GM12878 (cell line): Measurements from ENCODE around the gene DNAH8. TPM values are rescaled to one million over a fixed set of nuclear protein-coding genes. Genes with fewer than 3 reads are reported as not detected.

Source experiments
- ATAC-seq: fragments of 200-7000 bp; cut with Tn5 transposase; 3 replicates; pipeline ENCODE4 v1.9.1; 2020; ENCODE audit warnings: mild to moderate bottlenecking, moderate library complexity
- BruUV-seq: library from RNA; stranded (reverse); fragments of 400-500 nt; replicated peaks from 2 replicates; lab custom pipeline; 2021; lab: Mats Ljungman, UMichigan
- CTCF ChIA-PET: fragments of 300-600 bp; sonication (Branson Sonifier 250); formaldehyde crosslinking; extraction: SDS; loops from one replicate; lab custom pipeline; 2021; ENCODE audit warnings: inconsistent platforms; lab: Yijun Ruan, JAX
- POLR2A ChIA-PET: fragments of 350-600 bp; formaldehyde crosslinking; extraction: SDS; loops from one replicate; lab custom pipeline; 2021; ENCODE audit warnings: inconsistent platforms; lab: Charles Lee
- RAD21 ChIA-PET: fragments of 300-600 bp; sonication (Branson Sonifier 250); formaldehyde crosslinking; loops from one replicate; lab custom pipeline; 2023; ENCODE audit warnings: antibody characterized with exemption; ENCODE audit not compliant: unreplicated experiment; lab: Charles Lee
- SMC1A ChIA-PET: fragments of 300-600 bp; sonication (Branson Sonifier 250); formaldehyde crosslinking; loops from one replicate; lab custom pipeline; 2023; ENCODE audit not compliant: unreplicated experiment, uncharacterized antibody; lab: Charles Lee
- DNase-seq: peaks from one replicate; pipeline ENCODE4 v3.0.0-alpha.2; 2011; ENCODE audit warnings: low read depth, low spot score
- FAIRE-seq: peaks from 3 replicates; lab custom pipeline; 2011; peaks lifted over from hg19 to GRCh38; lab: Jason Lieb, UNC
- H2AFZ ChIP-seq: 2 replicates; pipeline ENCODE4 v1.6.0; 2011; ENCODE audit warnings: low read depth, low read length, control low read depth; ENCODE audit not compliant: control insufficient read depth
- H3K27ac ChIP-seq: 2 replicates; pipeline ENCODE4 v1.5.1; 2011; ENCODE audit warnings: control low read depth; ENCODE audit not compliant: control insufficient read depth, insufficient read depth
- H3K27me3 ChIP-seq, 2 experiments: replicated peaks in 1 of 2; 2 replicates each; pipeline versions ENCODE4 v1.6.0 to v1.6.1; 2011; ENCODE audit warnings: low read length in 1 of 2; ENCODE audit not compliant: control insufficient read depth in 2 of 2, insufficient read depth in 2 of 2
- H3K36me3 ChIP-seq, 2 experiments: 2 replicates each; pipeline ENCODE4 v1.5.1; 2011; ENCODE audit warnings: low read length in 1 of 2; ENCODE audit not compliant: control insufficient read depth in 2 of 2, insufficient read depth in 2 of 2
- H3K4me1 ChIP-seq: 2 replicates; pipeline ENCODE4 v1.6.1; 2011; ENCODE audit warnings: mild to moderate bottlenecking, low read length, moderate library complexity, mixed read lengths; ENCODE audit not compliant: control insufficient read depth, insufficient read depth
- H3K4me2 ChIP-seq: 2 replicates; pipeline ENCODE4 v1.6.0; 2011; ENCODE audit warnings: control low read depth; ENCODE audit not compliant: control insufficient read depth, insufficient read depth
- H3K4me3 ChIP-seq: fragments of 200-600 bp; sonication (generic); 2 replicates; pipeline ENCODE4 v1.5.1; 2016
- H3K79me2 ChIP-seq: 2 replicates; pipeline ENCODE4 v1.6.0; 2011; ENCODE audit warnings: low read length; ENCODE audit not compliant: control insufficient read depth, insufficient read depth
- H3K9ac ChIP-seq: 2 replicates; pipeline ENCODE4 v1.8.0; 2011; ENCODE audit warnings: low read length, control low read depth, mixed read lengths; ENCODE audit not compliant: control insufficient read depth, insufficient read depth
- H3K9me3 ChIP-seq: replicated peaks from 3 replicates; pipeline ENCODE4 v1.5.1; 2011; ENCODE audit warnings: mild to moderate bottlenecking, low read length; ENCODE audit not compliant: control insufficient read depth, insufficient read depth
- H4K20me1 ChIP-seq: 2 replicates; pipeline ENCODE4 v1.6.0; 2011; ENCODE audit not compliant: control insufficient read depth, insufficient read depth
- CHD2 ChIP-seq: IDR thresholded peaks from 2 replicates; pipeline ENCODE4 v1.6.1; 2011; ENCODE audit warnings: low read depth, low read length, improper control_type of control experiment, borderline replicate concordance
- CHD4 ChIP-seq: fragments of 200-600 bp; sonication (generic); IDR thresholded peaks from 2 replicates; pipeline ENCODE4 v1.6.1; 2016; ENCODE audit warnings: mild to moderate bottlenecking
- EGR1 ChIP-seq, 2 experiments: IDR thresholded peaks; 1 replicate in 1 of 2; 2 replicates in 1 of 2; pipeline ENCODE4 v1.6.1; 2011 to 2012; ENCODE audit warnings: low read depth in 2 of 2, low read length in 2 of 2, borderline replicate concordance in 1 of 2, mild to moderate bottlenecking in 1 of 2, moderate library complexity in 1 of 2
- GABPA ChIP-seq: IDR thresholded peaks from 2 replicates; pipeline ENCODE4 v1.6.1; 2014; ENCODE audit warnings: antibody characterized with exemption, low read depth, mild to moderate bottlenecking, inconsistent platforms
- HDGF ChIP-seq: fragments of 450-650 bp; IDR thresholded peaks from 2 replicates; pipeline ENCODE4 v1.6.1; 2016; ENCODE audit warnings: antibody characterized with exemption
- IKZF1 ChIP-seq: fragments of 450-650 bp; conservative IDR thresholded peaks from 2 replicates; pipeline ENCODE4 v1.6.1; 2017; ENCODE audit warnings: antibody characterized with exemption, mild to moderate bottlenecking
- MTA2 ChIP-seq: fragments of 450-650 bp; IDR thresholded peaks from 2 replicates; pipeline ENCODE4 v1.6.1; 2016; ENCODE audit warnings: low read depth, mild to moderate bottlenecking, moderate library complexity
- RAD21 ChIP-seq: IDR thresholded peaks from 2 replicates; pipeline ENCODE4 v1.6.1; 2011; ENCODE audit warnings: mild to moderate bottlenecking, low read depth, low read length, moderate library complexity; ENCODE audit not compliant: insufficient read depth
- RAD51 ChIP-seq: fragments of 450-650 bp; IDR thresholded peaks from 2 replicates; pipeline ENCODE4 v1.6.1; 2016; ENCODE audit warnings: moderate library complexity, mild to moderate bottlenecking, inconsistent platforms
- SUPT20H ChIP-seq: IDR thresholded peaks from 2 replicates; pipeline ENCODE4 v1.6.1; 2011; ENCODE audit warnings: low read depth, mild to moderate bottlenecking, low read length, moderate library complexity, borderline replicate concordance; ENCODE audit not compliant: control insufficient read depth
- TCF3 ChIP-seq: IDR thresholded peaks from 2 replicates; pipeline ENCODE4 v1.6.1; 2012; ENCODE audit warnings: low read depth, mild to moderate bottlenecking, low read length, borderline replicate concordance; ENCODE audit not compliant: insufficient read depth
- ZNF274 ChIP-seq: IDR thresholded peaks from one replicate; pipeline ENCODE4 v1.8.0; 2011; ENCODE audit not compliant: insufficient read length, insufficient read depth
- ZNF622 ChIP-seq: fragments of 450-650 bp; IDR thresholded peaks from 2 replicates; pipeline ENCODE4 v1.6.1; 2017; ENCODE audit warnings: mild to moderate bottlenecking, inconsistent platforms
- WGBS: methylation state at CpG from one replicate; pipeline ENCODE4 v1.1.6; 2016; ENCODE audit warnings: low lambda C conversion rate; ENCODE audit not compliant: insufficient replicate concordance, insufficient coverage; ENCODE audit errors: missing lambda C conversion rate; 5-methylcytosine and 5-hydroxymethylcytosine counted together
- in situ Hi-C: fragments of 300-500 bp; cut with MboI; formaldehyde crosslinking; loops from 9 replicates; pipeline ENCODE4 v1.14.3; 2018; ENCODE audit warnings: mixed read lengths
- intact Hi-C: fragments of 100-400 bp; cut with micrococcal nuclease; formaldehyde crosslinking; loops from one replicate; pipeline ENCODE4 v1.14.2; 2022; ENCODE audit not compliant: unreplicated experiment
- polyA plus RNA-seq, 11 experiments: library from polyadenylated mRNA; depleted of rRNA in 4 of 11; unstranded in 6 of 11; stranded (reverse) in 5 of 11; fragments of >200 nt; fragmentation: Nextera tagmentation in 4 of 11; fragmentation: Illumina TruSeq in 1 of 11; extraction: Ambion mirVana in 4 of 11; extraction: Trizol in 1 of 11; gene quantifications; 1 replicate in 1 of 11; 2 replicates in 10 of 11; pipeline versions ENCODE4 v1.2.1 to v1.2.3, GENCODE V29; 2011 to 2016; ENCODE audit warnings: inconsistent platforms in 2 of 11, missing spikeins in 2 of 11, low read depth in 1 of 11
- total RNA-seq, 4 experiments: library from RNA; depleted of rRNA in 3 of 4; stranded (reverse); fragments of >200 nt in 3 of 4; fragmentation: Illumina TruSeq in 1 of 4; extraction: Trizol in 1 of 4; gene quantifications; 2 replicates each; pipeline versions ENCODE4 v1.2.1 to v1.2.3, GENCODE V29; 2013 to 2021
- TF ChIP-seq, protein P1 (sequence below): fragments of 450-650 bp; IDR thresholded peaks from 2 replicates; pipeline ENCODE4 v1.6.1; 2017; ENCODE audit warnings: mild to moderate bottlenecking, moderate library complexity
- TF ChIP-seq, protein P2 (sequence below): fragments of 450-650 bp; formaldehyde crosslinking; IDR thresholded peaks from 2 replicates; pipeline ENCODE4 v1.4.0; 2022; ENCODE audit warnings: mild to moderate bottlenecking, moderate library complexity
- TF ChIP-seq, protein P3 (sequence below): IDR thresholded peaks from 2 replicates; pipeline ENCODE4 v1.6.1; 2011; ENCODE audit warnings: low read depth, low read length, improper control_type of control experiment, borderline replicate concordance
- TF ChIP-seq, protein P4 (sequence below): fragments of 450-650 bp; IDR thresholded peaks from 2 replicates; pipeline ENCODE4 v1.6.1; 2016; ENCODE audit warnings: mild to moderate bottlenecking

The DNAH8 gene
- total and polyA plus RNA-seq, 10 of the 15 experiments (the other 5 are each of a cell fraction or from before 2014, with no cell fraction given): 0.02 to 0.34 (median 0.10) TPM; not detected in 3

DNA sequence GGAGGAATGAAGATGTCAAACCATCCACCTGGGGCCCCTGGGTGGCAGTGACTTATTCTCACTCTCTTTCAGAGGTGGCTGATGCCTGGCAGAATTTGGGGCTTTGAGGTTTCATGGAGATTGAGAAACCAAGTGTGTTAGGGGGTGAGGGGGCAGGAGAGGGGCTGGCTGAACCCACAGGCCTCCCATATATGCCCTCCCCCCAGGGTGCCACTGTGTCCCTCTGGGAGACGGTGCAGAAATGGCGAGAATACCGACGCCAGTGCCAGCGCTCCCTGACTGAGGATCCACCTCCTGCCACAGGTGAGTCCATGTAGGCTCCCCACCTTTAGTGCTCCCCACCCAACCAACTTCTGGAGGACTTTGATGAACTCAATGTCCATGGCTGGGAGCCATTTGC is 341.1 kb downstream of the DNAH8 start:
- H3K27me3 ChIP-seq: peaks cover 0 to 2% of the 10 kb centered on the region in 2 experiments; a peak in 3 of 4 replicates
- RAD21 ChIA-PET: no interaction called here
- TF ChIP-seq RAD51: no peak
- TF ChIP-seq, protein P1, sequence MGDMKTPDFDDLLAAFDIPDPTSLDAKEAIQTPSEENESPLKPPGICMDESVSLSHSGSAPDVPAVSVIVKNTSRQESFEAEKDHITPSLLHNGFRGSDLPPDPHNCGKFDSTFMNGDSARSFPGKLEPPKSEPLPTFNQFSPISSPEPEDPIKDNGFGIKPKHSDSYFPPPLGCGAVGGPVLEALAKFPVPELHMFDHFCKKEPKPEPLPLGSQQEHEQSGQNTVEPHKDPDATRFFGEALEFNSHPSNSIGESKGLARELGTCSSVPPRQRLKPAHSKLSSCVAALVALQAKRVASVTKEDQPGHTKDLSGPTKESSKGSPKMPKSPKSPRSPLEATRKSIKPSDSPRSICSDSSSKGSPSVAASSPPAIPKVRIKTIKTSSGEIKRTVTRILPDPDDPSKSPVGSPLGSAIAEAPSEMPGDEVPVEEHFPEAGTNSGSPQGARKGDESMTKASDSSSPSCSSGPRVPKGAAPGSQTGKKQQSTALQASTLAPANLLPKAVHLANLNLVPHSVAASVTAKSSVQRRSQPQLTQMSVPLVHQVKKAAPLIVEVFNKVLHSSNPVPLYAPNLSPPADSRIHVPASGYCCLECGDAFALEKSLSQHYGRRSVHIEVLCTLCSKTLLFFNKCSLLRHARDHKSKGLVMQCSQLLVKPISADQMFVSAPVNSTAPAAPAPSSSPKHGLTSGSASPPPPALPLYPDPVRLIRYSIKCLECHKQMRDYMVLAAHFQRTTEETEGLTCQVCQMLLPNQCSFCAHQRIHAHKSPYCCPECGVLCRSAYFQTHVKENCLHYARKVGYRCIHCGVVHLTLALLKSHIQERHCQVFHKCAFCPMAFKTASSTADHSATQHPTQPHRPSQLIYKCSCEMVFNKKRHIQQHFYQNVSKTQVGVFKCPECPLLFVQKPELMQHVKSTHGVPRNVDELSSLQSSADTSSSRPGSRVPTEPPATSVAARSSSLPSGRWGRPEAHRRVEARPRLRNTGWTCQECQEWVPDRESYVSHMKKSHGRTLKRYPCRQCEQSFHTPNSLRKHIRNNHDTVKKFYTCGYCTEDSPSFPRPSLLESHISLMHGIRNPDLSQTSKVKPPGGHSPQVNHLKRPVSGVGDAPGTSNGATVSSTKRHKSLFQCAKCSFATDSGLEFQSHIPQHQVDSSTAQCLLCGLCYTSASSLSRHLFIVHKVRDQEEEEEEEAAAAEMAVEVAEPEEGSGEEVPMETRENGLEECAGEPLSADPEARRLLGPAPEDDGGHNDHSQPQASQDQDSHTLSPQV: no peak
- no peak for TF ChIP-seq TCF3
- no peak for TF ChIP-seq EGR1 (IDR thresholded peaks at IDR 0.05; ENCODE audit: borderline replicate concordance in 1 of 2, low read depth in 2 of 2, low read length in 2 of 2)
- TF ChIP-seq, protein P2, sequence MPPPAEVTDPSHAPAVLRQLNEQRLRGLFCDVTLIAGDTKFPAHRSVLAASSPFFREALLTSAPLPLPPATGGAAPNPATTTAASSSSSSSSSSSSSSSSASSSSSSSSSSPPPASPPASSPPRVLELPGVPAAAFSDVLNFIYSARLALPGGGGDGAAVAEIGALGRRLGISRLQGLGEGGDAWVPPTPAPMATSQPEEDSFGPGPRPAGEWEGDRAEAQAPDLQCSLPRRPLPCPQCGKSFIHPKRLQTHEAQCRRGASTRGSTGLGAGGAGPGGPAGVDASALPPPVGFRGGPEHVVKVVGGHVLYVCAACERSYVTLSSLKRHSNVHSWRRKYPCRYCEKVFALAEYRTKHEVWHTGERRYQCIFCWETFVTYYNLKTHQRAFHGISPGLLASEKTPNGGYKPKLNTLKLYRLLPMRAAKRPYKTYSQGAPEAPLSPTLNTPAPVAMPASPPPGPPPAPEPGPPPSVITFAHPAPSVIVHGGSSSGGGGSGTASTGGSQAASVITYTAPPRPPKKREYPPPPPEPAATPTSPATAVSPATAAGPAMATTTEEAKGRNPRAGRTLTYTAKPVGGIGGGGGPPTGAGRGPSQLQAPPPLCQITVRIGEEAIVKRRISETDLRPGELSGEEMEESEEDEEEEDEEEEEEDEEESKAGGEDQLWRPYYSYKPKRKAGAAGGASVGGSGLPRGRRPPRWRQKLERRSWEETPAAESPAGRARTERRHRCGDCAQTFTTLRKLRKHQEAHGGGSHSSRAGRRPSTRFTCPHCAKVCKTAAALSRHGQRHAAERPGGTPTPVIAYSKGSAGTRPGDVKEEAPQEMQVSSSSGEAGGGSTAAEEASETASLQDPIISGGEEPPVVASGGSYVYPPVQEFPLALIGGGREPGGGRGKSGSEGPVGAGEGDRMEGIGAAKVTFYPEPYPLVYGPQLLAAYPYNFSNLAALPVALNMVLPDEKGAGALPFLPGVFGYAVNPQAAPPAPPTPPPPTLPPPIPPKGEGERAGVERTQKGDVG (CRISPR knock-in tag): no peak
- no peak for TF ChIP-seq CHD2
- no peak for TF ChIP-seq ZNF274
- TF ChIP-seq, protein P3, sequence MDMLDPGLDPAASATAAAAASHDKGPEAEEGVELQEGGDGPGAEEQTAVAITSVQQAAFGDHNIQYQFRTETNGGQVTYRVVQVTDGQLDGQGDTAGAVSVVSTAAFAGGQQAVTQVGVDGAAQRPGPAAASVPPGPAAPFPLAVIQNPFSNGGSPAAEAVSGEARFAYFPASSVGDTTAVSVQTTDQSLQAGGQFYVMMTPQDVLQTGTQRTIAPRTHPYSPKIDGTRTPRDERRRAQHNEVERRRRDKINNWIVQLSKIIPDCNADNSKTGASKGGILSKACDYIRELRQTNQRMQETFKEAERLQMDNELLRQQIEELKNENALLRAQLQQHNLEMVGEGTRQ: no peak
- TF ChIP-seq ZNF622: no peak
- TF ChIP-seq HDGF: no peak
- no peak for TF ChIP-seq MTA2
- no peak for TF ChIP-seq CHD4
- no peak for TF ChIP-seq IKZF1
- TF ChIP-seq SUPT20H: no peak
- no peak for TF ChIP-seq RAD21
- no peak for TF ChIP-seq GABPA
- TF ChIP-seq, protein P4, sequence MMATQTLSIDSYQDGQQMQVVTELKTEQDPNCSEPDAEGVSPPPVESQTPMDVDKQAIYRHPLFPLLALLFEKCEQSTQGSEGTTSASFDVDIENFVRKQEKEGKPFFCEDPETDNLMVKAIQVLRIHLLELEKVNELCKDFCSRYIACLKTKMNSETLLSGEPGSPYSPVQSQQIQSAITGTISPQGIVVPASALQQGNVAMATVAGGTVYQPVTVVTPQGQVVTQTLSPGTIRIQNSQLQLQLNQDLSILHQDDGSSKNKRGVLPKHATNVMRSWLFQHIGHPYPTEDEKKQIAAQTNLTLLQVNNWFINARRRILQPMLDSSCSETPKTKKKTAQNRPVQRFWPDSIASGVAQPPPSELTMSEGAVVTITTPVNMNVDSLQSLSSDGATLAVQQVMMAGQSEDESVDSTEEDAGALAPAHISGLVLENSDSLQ: no peak

More for the DNA sequence above, 341.1 kb downstream of the DNAH8 start:
- H3K27ac ChIP-seq: no peak overlapping the region
- intact Hi-C loops: no loop called here
- BruUV-seq: no TSS peak
- ATAC-seq (no peak), FAIRE-seq (no peak), DNase-seq (no peak)
- H3K4me3 ChIP-seq: no peak overlapping the region
- H3K4me2 ChIP-seq: no peak overlapping the region
- no peak overlapping the region for H2AFZ ChIP-seq
- in situ Hi-C loops: no loop called here
- no peaks in the 10 kb centered on the region for H3K79me2 ChIP-seq
- SMC1A ChIA-PET: no interaction called here
- no peaks in the 10 kb centered on the region for H3K9me3 ChIP-seq
- H3K36me3 ChIP-seq: no peaks in the 10 kb centered on the region
- CTCF ChIA-PET: no interaction called here
- 47% methylated on average over 5 of the region's 5 CpGs for WGBS
- H4K20me1 ChIP-seq: no peaks in the 10 kb centered on the region
- no peaks in the 10 kb centered on the region for H3K4me1 ChIP-seq
- POLR2A ChIA-PET: no interaction called here
- no peak overlapping the region for H3K9ac ChIP-seq
